ENCODE data around the gene GRPEL2. TPM values are rescaled to one million over a fixed set of nuclear protein-coding genes. Genes with fewer than 3 reads are reported as not detected.

Gene GRPEL2
- total RNA-seq, 4 donors from 2014 or later, result 23.1 to 43.3 (median 27.1) TPM

DNA sequence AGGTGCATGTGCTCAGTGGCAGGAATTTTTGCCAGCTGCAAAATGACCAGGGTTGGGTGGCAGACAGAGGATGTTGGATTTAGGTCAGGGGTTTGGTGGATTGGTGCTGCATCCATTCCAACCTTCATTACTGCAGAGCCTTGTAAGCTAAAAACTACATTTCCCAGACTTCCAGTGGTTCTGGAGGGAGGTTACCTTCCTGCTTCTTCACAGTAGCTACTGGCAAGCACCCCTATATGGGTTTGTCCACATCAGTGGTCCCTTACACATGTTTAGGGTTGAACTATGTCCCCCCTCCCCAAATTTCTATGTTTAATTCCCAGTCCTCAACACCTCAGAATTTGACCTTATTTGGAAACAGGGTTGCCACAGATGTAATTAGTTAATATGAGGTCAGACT lies 54.5 kb downstream of the GRPEL2 start:
- intact Hi-C loops (cut with DNase I), result no loop called here
- DNase-seq, result no peak
- Histone ChIP-seq H3K27ac (peak overlapping the region in 3 of 4 donors; percentile 49 to 72 (median 62)), H3K4me1 (peaks cover 0 to 23% (median 5%) of the 10 kb centered on the region in 3 donors), H3K4me3 (no peak overlapping the region), H3K27me3 (no peaks in the 10 kb centered on the region), H3K9me3 (no peaks in the 10 kb centered on the region), H3K36me3 (no peaks in the 10 kb centered on the region)
- TF ChIP-seq, protein P1, sequence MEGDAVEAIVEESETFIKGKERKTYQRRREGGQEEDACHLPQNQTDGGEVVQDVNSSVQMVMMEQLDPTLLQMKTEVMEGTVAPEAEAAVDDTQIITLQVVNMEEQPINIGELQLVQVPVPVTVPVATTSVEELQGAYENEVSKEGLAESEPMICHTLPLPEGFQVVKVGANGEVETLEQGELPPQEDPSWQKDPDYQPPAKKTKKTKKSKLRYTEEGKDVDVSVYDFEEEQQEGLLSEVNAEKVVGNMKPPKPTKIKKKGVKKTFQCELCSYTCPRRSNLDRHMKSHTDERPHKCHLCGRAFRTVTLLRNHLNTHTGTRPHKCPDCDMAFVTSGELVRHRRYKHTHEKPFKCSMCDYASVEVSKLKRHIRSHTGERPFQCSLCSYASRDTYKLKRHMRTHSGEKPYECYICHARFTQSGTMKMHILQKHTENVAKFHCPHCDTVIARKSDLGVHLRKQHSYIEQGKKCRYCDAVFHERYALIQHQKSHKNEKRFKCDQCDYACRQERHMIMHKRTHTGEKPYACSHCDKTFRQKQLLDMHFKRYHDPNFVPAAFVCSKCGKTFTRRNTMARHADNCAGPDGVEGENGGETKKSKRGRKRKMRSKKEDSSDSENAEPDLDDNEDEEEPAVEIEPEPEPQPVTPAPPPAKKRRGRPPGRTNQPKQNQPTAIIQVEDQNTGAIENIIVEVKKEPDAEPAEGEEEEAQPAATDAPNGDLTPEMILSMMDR (IDR thresholded peaks at IDR 0.05), result no peak
- no peak for TF ChIP-seq POLR2A (IDR thresholded peaks at IDR 0.05)

GRCh38 chr5:149400304-149400703 lies 55.0 kb downstream of the GRPEL2 start:
- peak overlapping the region in 3 of 4 donors; percentile 49 to 72 (median 62) for H3K27ac ChIP-seq
- H3K9me3 ChIP-seq, result no peaks in the 10 kb centered on the region
- H3K4me3 ChIP-seq, result no peak overlapping the region
- TF ChIP-seq, protein P1 (IDR thresholded peaks at IDR 0.05), result no peak
- TF ChIP-seq POLR2A (IDR thresholded peaks at IDR 0.05), result no peak
- H3K4me1 ChIP-seq, result peaks cover 0 to 28% (median 7%) of the 10 kb centered on the region in 3 donors
- no peaks in the 10 kb centered on the region for H3K36me3 ChIP-seq
- no peaks in the 10 kb centered on the region for H3K27me3 ChIP-seq
- WGBS, 2 donors, result 55 to 68% methylated on average over 5 to 6 of the region's 6 CpGs
- DNase-seq, result no peak
- intact Hi-C loops (cut with DNase I), result no loop called here

DNA sequence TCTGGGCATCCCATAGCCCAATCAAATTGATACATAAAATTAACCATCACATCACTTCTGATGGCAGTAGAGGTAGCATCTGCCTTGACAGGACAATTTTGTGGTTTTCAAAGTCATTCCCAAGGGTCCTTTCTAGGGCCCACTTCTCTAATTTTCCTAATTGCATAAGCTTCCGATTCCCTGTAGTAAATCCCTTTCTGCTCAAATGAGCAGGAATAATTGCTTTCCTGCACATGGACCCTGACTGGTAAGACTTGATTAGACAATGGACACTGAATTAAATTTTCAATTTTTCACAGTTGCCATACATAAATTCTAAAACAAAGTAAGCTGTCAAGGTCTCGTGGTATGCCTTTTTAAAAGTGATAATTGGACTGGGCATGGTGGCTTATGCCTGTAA lies 55.8 kb downstream of the GRPEL2 start:
- no peak overlapping the region for H3K4me3 ChIP-seq
- peak overlapping the region in 2 of 4 donors; percentile 62 to 72 for H3K27ac ChIP-seq
- H3K9me3 ChIP-seq, result no peaks in the 10 kb centered on the region
- no peaks in the 10 kb centered on the region for H3K36me3 ChIP-seq
- H3K4me1 ChIP-seq, result peaks cover 0 to 36% (median 9%) of the 10 kb centered on the region in 3 donors
- no peak for TF ChIP-seq POLR2A (IDR thresholded peaks at IDR 0.05)
- TF ChIP-seq, protein P1 (IDR thresholded peaks at IDR 0.05), result no peak
- intact Hi-C loops (cut with DNase I), result no loop called here
- 77 to 79% methylated on average over 2 of the region's 2 CpGs for WGBS, 2 donors
- DNase-seq, result no peak
- H3K27me3 ChIP-seq, result no peaks in the 10 kb centered on the region

DNA sequence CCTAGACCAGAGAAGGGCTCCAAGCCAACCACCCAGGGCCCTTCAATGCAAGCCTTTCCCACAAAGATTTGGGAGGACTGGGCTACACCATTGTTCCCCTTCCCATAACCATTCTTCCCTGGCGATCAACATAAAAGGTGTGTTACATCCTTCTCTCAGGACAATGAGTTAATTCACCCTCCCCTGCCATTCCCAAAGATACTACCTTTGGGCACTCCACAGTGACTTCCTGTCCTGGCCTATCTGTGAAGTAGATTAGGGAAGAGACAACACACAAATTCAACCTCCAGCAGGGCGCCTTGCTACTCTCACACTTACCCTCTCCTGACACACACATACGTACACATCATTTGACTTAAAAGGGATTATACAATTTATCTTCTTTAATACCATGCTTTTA lies 57.0 kb downstream of the GRPEL2 start:
- intact Hi-C loops (cut with DNase I), result no loop called here
- H3K27ac ChIP-seq, result peak overlapping the region in 1 of 4 donors; percentile 5
- no peaks in the 10 kb centered on the region for H3K9me3 ChIP-seq
- no peak for TF ChIP-seq POLR2A (IDR thresholded peaks at IDR 0.05)
- TF ChIP-seq, protein P1 (IDR thresholded peaks at IDR 0.05), result no peak
- no peak for DNase-seq
- H3K36me3 ChIP-seq, result no peaks in the 10 kb centered on the region
- peaks cover 0 to 42% (median 9%) of the 10 kb centered on the region in 3 donors for H3K4me1 ChIP-seq
- H3K4me3 ChIP-seq, result no peak overlapping the region
- H3K27me3 ChIP-seq, result peaks cover 0 to under 1% (median 0%) of the 10 kb centered on the region in 4 donors
- WGBS, 2 donors, result 94% methylated on average over 3 of the region's 3 CpGs

Other genes starting within 250 kb of the GRPEL2 start
- gene ABLIM3, start 204.0 kb upstream of the GRPEL2 start, total RNA-seq, result 10 to 100 TPM; 10.6 to 47.7 (median 27.1) TPM
- gene AFAP1L1, start 73.6 kb upstream of the GRPEL2 start, total RNA-seq, result 10 to 100 TPM in 2 of 4 donors, 1 to 10 TPM in 2; 2.8 to 14.5 (median 8.7) TPM
- gene PCYOX1L, start 12.5 kb downstream of the GRPEL2 start, total RNA-seq, result 1 to 10 TPM; 2.1 to 4.6 (median 3.1) TPM
- 1 to 10 TPM in 3 of 4 donors, not detected in 1; 2.0 to 2.5 (median 2.1) TPM for gene IL17B, start 33.8 kb downstream of the GRPEL2 start, total RNA-seq
- 100 to 1,000 TPM; 223 to 388 (median 301) TPM for gene CSNK1A1, start 205.9 kb downstream of the GRPEL2 start, total RNA-seq
- gene ARHGEF37, start 236.0 kb downstream of the GRPEL2 start, total RNA-seq, result 10 to 100 TPM; 14.5 to 29.3 (median 18.0) TPM

Data from esophagus squamous epithelium (tissue), 5 donors.